NB4 (cell line): ENCODE measurements around the gene CCL4.
"Not testable (repeated sequence)": the region's sequence is repeated elsewhere in the genome, so short reads cannot be mapped to it uniquely, and the experiment has no call there.

Experiments
- DNase-seq: peaks from one replicate; pipeline ENCODE4 v3.0.0; 2010; ENCODE audit warnings: low read depth
- H3K4me3 ChIP-seq: one replicate; pipeline ENCODE4 v1.5.1; 2011; ENCODE audit warnings: mild to moderate bottlenecking, low read depth, low read length, moderate library complexity
- CTCF ChIP-seq: IDR thresholded peaks from one replicate; pipeline ENCODE4 v1.5.1; 2012; ENCODE audit warnings: low read depth, low read length
- MAX ChIP-seq: IDR thresholded peaks from 2 replicates; pipeline ENCODE4 v1.6.1; 2011; ENCODE audit warnings: low read depth, low read length
- MYC ChIP-seq: IDR thresholded peaks from 2 replicates; pipeline ENCODE4 v1.6.1; 2011; ENCODE audit warnings: low read depth, low read length
- POLR2A ChIP-seq: IDR thresholded peaks from 2 replicates; pipeline ENCODE4 v1.6.1; 2011; ENCODE audit warnings: mild to moderate bottlenecking; ENCODE audit not compliant: insufficient read length; ENCODE audit errors: extremely low read depth

The CCL4 gene

GRCh38 chr17:36107660-36108059 lies 4.0 kb downstream of the CCL4 start:
- no peak for DNase-seq
- no peak for TF ChIP-seq MAX
- no peak for TF ChIP-seq CTCF
- no peak for TF ChIP-seq POLR2A
- no peak for TF ChIP-seq MYC
- H3K4me3 ChIP-seq, result no peak overlapping the region

- DNase-seq, result peak; percentile 50
- not testable (repeated sequence) for H3K4me3 ChIP-seq
These were observed 4.6 kb downstream of the CCL4 start for GRCh38 chr17:36108265-36108664.

- H3K4me3 ChIP-seq, result no peak overlapping the region
- DNase-seq, result peak; percentile 23
- TF ChIP-seq MYC, result no peak
- no peak for TF ChIP-seq CTCF
- no peak for TF ChIP-seq POLR2A
- TF ChIP-seq MAX, result no peak
These were observed 7.5 kb downstream of the CCL4 start for GRCh38 chr17:36111068-36111490.

- no peak for DNase-seq
- TF ChIP-seq MAX, result no peak
- TF ChIP-seq CTCF, result no peak
- no peak for TF ChIP-seq POLR2A
- TF ChIP-seq MYC, result no peak
- H3K4me3 ChIP-seq, result no peak overlapping the region
These were observed 8.9 kb downstream of the CCL4 start for GRCh38 chr17:36112572-36112971.

GRCh38 chr17:36113131-36113530 lies 9.5 kb downstream of the CCL4 start:
- DNase-seq, H3K4me3 ChIP-seq: not testable (repeated sequence)

- not testable (repeated sequence) for DNase-seq, H3K4me3 ChIP-seq
These were observed 11.5 kb downstream of the CCL4 start for GRCh38 chr17:36114971-36115648.

GRCh38 chr17:36115649-36115977 lies 12.0 kb downstream of the CCL4 start:
- not testable (repeated sequence) for H3K4me3 ChIP-seq, DNase-seq

GRCh38 chr17:36117505-36118382 lies 14.1 kb downstream of the CCL4 start:
- no peak overlapping the region for H3K4me3 ChIP-seq
- no peak for TF ChIP-seq CTCF
- TF ChIP-seq MAX, result no peak
- no peak for TF ChIP-seq MYC
- TF ChIP-seq POLR2A, result no peak
- DNase-seq, result peak; percentile 8
